Endodermal cell (in vitro differentiated cells): ENCODE measurements around the gene SLC5A4. TPM values are rescaled to one million over a fixed set of nuclear protein-coding genes. Genes with fewer than 3 reads are reported as not detected.

Source experiments
- DNase-seq: peaks from one replicate; pipeline ENCODE4 v3.0.0-alpha.2; 2017
- H3K27ac ChIP-seq: 2 replicates; pipeline ENCODE4 v1.5.1; 2013; ENCODE audit warnings: mild to moderate bottlenecking, low read depth, low read length, moderate library complexity
- H3K27me3 ChIP-seq: 2 replicates; pipeline ENCODE4 v1.6.1; 2013; ENCODE audit warnings: mild to moderate bottlenecking, low read length, moderate library complexity; ENCODE audit not compliant: insufficient read depth, control insufficient read depth, poor library complexity, severe bottlenecking
- H3K36me3 ChIP-seq: 2 replicates; pipeline ENCODE4 v1.7.0; 2013; ENCODE audit warnings: mild to moderate bottlenecking, low read length, moderate library complexity; ENCODE audit not compliant: control insufficient read depth, insufficient read depth
- H3K4me1 ChIP-seq: one replicate; pipeline ENCODE4 v1.7.0; 2013; ENCODE audit warnings: low read length; ENCODE audit not compliant: control insufficient read depth, insufficient read depth
- H3K4me3 ChIP-seq: 2 replicates; pipeline ENCODE4 v1.5.1; 2013; ENCODE audit warnings: mild to moderate bottlenecking, low read length, moderate library complexity
- H3K9ac ChIP-seq: 2 replicates; pipeline ENCODE4 v1.6.1; 2013; ENCODE audit warnings: mild to moderate bottlenecking, low read length, moderate library complexity; ENCODE audit not compliant: poor library complexity, severe bottlenecking; ENCODE audit errors: extremely low read depth
- H3K9me3 ChIP-seq: 2 replicates; pipeline ENCODE4 v1.6.1; 2013; ENCODE audit warnings: mild to moderate bottlenecking, low read length, moderate library complexity; ENCODE audit not compliant: control insufficient read depth
- H3K27ac Mint-ChIP-seq: 2 replicates; pipeline ENCODE4 v1.8.0; 2020; ENCODE audit warnings: mixed read lengths
- H3K27me3 Mint-ChIP-seq: 2 replicates; pipeline ENCODE4 v1.8.0; 2021; ENCODE audit warnings: mild to moderate bottlenecking, mixed read lengths; ENCODE audit not compliant: insufficient read depth
- H3K36me3 Mint-ChIP-seq: 2 replicates; pipeline ENCODE4 v1.8.0; 2020; ENCODE audit warnings: low read depth, mixed read lengths
- H3K4me1 Mint-ChIP-seq: 2 replicates; pipeline ENCODE4 v1.8.0; 2020; ENCODE audit warnings: mixed read lengths
- H3K4me3 Mint-ChIP-seq: 2 replicates; pipeline ENCODE4 v1.8.0; 2020; ENCODE audit warnings: mild to moderate bottlenecking, moderate library complexity, mixed read lengths
- H3K9me3 Mint-ChIP-seq: 2 replicates; pipeline ENCODE4 v1.8.0; 2020; ENCODE audit warnings: mild to moderate bottlenecking, mixed read lengths
- WGBS, 2 experiments: methylation state at CpG; one replicate each; pipeline versions ENCODE4 v1.1.5 to v1.1.7; 2013; ENCODE audit warnings: missing lambda C conversion rate in 2 of 2, mixed read lengths in 1 of 2; ENCODE audit not compliant: insufficient coverage in 1 of 2, insufficient read length in 1 of 2; 5-methylcytosine and 5-hydroxymethylcytosine counted together
- total RNA-seq, 2 donors: library from RNA; stranded (reverse); fragmentation: NEBNext Ultra II Directional in 1 of 2; extraction: Animal tissue kit (Norgen Biotek cat#: 25700) in 1 of 2; gene quantifications; 2 replicates in 1 of 2; 3 replicates in 1 of 2; pipeline ENCODE4 v1.2.1, GENCODE V29; 2021
- TF ChIP-seq, protein P1 (sequence below): fragments of 200-600 bp; sonication (generic); conservative IDR thresholded peaks from 2 replicates; pipeline ENCODE4 v1.5.0; 2021; ENCODE audit warnings: antibody characterized with exemption, mild to moderate bottlenecking

Gene SLC5A4
- total RNA-seq, 2 donors from 2014 or later: not detected

DNA sequence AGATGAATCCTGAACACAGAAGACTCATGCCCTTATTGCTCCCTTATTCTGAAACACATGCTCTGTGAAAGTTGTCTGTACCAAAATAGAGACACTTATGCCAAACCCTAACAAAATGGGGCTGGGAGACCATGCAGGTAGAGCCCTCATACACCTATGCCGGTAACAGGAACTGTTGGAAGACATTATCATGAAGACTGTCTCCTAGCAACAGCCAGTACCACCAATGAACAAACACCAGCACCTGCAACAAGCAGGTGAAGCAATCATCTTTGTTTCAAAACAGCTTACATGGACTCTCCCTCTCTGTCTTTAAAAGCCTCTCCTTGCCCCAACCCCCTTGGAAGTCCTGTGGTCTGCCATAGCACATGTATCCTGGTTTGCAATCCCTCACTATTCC, 17.2 kb downstream of the SLC5A4 start:
- Histone ChIP-seq H3K4me3 (no peak overlapping the region), H3K27me3 (no peaks in the 10 kb centered on the region), H3K9ac (no peak overlapping the region), H3K27ac (no peak overlapping the region), H3K9me3 (no peaks in the 10 kb centered on the region), H3K4me1 (no peaks in the 10 kb centered on the region), H3K36me3 (peaks cover 10% of the 10 kb centered on the region)
- TF ChIP-seq, protein P1, sequence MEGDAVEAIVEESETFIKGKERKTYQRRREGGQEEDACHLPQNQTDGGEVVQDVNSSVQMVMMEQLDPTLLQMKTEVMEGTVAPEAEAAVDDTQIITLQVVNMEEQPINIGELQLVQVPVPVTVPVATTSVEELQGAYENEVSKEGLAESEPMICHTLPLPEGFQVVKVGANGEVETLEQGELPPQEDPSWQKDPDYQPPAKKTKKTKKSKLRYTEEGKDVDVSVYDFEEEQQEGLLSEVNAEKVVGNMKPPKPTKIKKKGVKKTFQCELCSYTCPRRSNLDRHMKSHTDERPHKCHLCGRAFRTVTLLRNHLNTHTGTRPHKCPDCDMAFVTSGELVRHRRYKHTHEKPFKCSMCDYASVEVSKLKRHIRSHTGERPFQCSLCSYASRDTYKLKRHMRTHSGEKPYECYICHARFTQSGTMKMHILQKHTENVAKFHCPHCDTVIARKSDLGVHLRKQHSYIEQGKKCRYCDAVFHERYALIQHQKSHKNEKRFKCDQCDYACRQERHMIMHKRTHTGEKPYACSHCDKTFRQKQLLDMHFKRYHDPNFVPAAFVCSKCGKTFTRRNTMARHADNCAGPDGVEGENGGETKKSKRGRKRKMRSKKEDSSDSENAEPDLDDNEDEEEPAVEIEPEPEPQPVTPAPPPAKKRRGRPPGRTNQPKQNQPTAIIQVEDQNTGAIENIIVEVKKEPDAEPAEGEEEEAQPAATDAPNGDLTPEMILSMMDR: no peak
- H3K27me3 Mint-ChIP-seq: no peaks in the 10 kb centered on the region
- no peaks in the 10 kb centered on the region for H3K4me1 Mint-ChIP-seq
- H3K4me3 Mint-ChIP-seq: no peak overlapping the region
- no peaks in the 10 kb centered on the region for H3K9me3 Mint-ChIP-seq
- peaks cover 18% of the 10 kb centered on the region for H3K36me3 Mint-ChIP-seq
- H3K27ac Mint-ChIP-seq: no peak overlapping the region
- no peak for DNase-seq
- 96% methylated on average over 1 of the region's 1 CpG; no CpG with 5 or more reads in 1 of the 2 experiments for WGBS, 2 experiments

DNA sequence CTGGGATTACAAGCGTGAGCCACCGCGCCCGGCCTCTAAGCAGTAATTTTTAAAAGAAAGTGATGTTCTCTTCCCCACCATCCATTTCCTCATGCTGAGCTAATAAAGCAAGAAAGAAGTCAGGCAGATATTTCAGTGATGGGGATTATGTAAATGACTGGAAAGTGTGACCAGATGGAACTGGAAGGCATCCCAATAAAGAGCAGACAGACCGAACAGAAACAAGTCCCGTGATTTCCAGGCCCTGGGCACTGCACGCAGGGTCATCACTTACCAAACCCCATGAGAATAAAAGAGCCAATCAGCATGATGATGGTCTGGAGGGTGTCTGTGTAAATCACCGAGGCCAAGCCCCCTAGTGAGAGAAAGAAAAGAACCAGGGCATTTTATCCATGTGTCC, 18.2 kb downstream of the SLC5A4 start:
- Histone ChIP-seq H3K4me1 (no peaks in the 10 kb centered on the region), H3K36me3 (peaks cover 18% of the 10 kb centered on the region), H3K4me3 (no peak overlapping the region), H3K27me3 (no peaks in the 10 kb centered on the region), H3K9me3 (no peaks in the 10 kb centered on the region), H3K27ac (no peak overlapping the region), H3K9ac (no peak overlapping the region)
- H3K9me3 Mint-ChIP-seq: no peaks in the 10 kb centered on the region
- TF ChIP-seq, protein P1: no peak
- H3K4me1 Mint-ChIP-seq: no peaks in the 10 kb centered on the region
- 83 to 87% methylated on average over 3 to 4 of the region's 8 CpGs for WGBS, 2 experiments
- peaks cover 26% of the 10 kb centered on the region for H3K36me3 Mint-ChIP-seq
- DNase-seq: no peak
- H3K27me3 Mint-ChIP-seq: no peaks in the 10 kb centered on the region
- no peak overlapping the region for H3K4me3 Mint-ChIP-seq
- H3K27ac Mint-ChIP-seq: no peak overlapping the region

DNA sequence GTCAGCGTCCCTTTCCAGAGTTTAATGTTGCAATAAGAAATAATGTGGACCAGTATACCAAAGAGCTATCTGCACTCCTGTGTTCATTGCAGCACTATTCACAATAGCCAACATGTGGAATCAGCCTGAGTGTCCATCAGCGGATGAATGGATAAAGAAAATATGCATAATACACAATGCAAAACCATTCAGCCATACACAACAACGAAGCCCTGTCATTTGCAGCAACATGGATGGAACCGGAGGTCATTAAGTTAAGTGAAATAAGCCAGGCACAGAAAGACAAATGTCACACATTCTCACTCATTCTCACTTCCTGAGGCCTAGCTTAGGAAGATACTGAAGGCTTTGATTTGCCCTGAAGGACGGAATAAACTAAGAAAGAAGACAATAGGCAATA, 22.1 kb downstream of the SLC5A4 start:
- no peak overlapping the region for H3K4me3 ChIP-seq
- no peak for DNase-seq
- peaks cover 26% of the 10 kb centered on the region for H3K36me3 ChIP-seq
- H3K9me3 ChIP-seq: no peaks in the 10 kb centered on the region
- no peak overlapping the region for H3K27ac ChIP-seq
- no peaks in the 10 kb centered on the region for H3K27me3 ChIP-seq
- TF ChIP-seq, protein P1: no peak
- H3K9me3 Mint-ChIP-seq: no peaks in the 10 kb centered on the region
- no peaks in the 10 kb centered on the region for H3K27me3 Mint-ChIP-seq
- H3K4me1 Mint-ChIP-seq: no peaks in the 10 kb centered on the region
- 82 to 90% methylated on average over 4 to 5 of the region's 5 CpGs for WGBS, 2 experiments
- no peaks in the 10 kb centered on the region for H3K4me1 ChIP-seq
- peaks cover 41% of the 10 kb centered on the region for H3K36me3 Mint-ChIP-seq
- no peak overlapping the region for H3K9ac ChIP-seq
- H3K4me3 Mint-ChIP-seq: no peak overlapping the region
- no peak overlapping the region for H3K27ac Mint-ChIP-seq
